ENCODE results near the gene ELOA. TPM values are rescaled to one million over a fixed set of nuclear protein-coding genes. Genes with fewer than 3 reads are reported as not detected.
"Not testable (repeated sequence)": the region's sequence is repeated elsewhere in the genome, so short reads cannot be mapped to it uniquely, and the experiment has no call there.

ELOA gene
- total RNA-seq, 1 experiment from 2014 or later = 65.9 TPM

DNA sequence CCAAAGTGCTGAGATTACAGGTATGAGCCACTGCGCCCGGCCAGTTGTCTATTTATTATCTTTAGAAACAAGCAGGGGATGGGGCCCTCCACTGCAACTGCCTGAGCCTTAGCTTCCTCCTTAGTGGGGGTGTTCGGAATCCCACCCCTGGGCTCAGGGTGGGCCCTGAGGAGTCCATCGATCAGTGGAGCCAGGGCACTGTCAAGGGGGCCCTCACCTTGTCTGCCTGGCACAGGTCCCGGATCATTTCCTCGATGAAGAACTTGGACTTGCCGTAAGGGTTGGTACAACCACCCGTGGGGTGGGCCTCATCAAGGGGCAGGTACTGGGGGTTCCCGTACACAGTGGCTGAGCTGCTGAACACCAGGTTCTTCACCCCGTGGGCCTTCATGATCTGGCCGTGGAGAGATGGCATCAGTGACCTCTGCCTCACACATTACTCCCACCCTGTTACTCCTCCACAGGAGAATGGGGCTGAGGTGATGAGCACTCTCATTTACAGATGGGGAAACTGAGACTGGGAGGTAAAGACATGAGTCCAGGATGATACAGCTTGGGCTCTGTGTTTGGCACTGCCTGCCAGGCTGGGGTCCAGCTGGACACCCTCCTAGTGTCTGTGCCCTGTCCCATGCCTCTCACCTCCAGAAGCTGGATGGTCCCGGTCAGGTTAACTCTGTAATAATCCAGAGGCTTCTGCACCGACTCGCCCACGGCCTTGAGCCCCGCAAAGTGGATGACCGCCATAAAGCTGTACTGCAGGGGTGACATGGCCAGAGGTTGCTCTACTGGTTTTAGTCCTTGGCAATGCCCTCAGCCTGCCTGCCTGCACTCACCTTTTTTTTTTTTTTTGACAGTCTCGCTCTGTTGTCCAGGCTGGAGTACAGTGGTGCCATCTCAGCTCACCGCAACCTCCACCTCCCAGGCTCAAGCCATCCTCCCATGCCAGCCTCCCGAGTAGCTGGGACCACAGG is 54.5 kb downstream of the ELOA start:
- no peak for DNase-seq
- Histone ChIP-seq H3K27ac (no peak overlapping the region), H3K4me1 (peaks cover 8% of the 10 kb centered on the region), H3K27me3 (no peaks in the 10 kb centered on the region; the same call in 1 of the 2 replicates), H3K4me3 (no peak overlapping the region), H3K36me3 (peaks cover 7% of the 10 kb centered on the region; the same call in 1 of the 2 replicates), H3K9me3 (replicated peaks) (no peaks in the 10 kb centered on the region)

DNA sequence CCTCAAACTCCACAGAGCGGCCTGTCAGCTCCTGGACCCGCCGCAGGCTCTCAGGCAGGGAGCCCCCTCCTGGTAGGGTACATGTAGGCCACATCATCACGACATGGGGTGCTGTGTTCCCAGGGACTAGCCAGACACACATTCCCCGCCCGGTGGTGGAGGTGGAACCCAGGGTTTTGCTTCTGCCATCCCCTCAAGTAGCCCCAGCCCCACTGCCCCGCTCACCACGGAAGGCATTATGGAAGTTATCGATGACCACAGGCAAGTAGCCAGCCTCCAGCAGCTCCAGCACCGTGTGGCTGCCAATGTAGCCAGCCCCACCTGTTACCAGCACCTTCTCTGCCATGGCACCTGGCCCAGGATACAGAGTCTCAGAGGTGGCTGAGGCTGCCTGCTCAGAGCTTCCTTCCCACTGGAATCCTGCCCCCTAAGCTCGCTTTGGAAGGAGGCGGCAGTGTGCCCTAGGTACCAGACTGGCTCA is 55.4 kb downstream of the ELOA start:
- Histone ChIP-seq H3K4me3 (no peak overlapping the region), H3K27me3 (no peaks in the 10 kb centered on the region; the same call in 1 of the 2 replicates), H3K27ac (no peak overlapping the region), H3K36me3 (peaks cover 7% of the 10 kb centered on the region; the same call in 1 of the 2 replicates), H3K4me1 (peaks cover 8% of the 10 kb centered on the region), H3K9me3 (replicated peaks) (no peaks in the 10 kb centered on the region)
- DNase-seq = no peak

- peak overlapping the region; percentile 16; the same call in 1 of the 2 replicates for H3K27ac ChIP-seq
- peak overlapping the region; percentile 70 for H3K4me3 ChIP-seq
- peaks cover 8% of the 10 kb centered on the region for H3K4me1 ChIP-seq
- no peaks in the 10 kb centered on the region for H3K9me3 ChIP-seq (replicated peaks)
- no peak for DNase-seq
- no peaks in the 10 kb centered on the region; the same call in 1 of the 2 replicates for H3K27me3 ChIP-seq
- peaks cover 7% of the 10 kb centered on the region; the same call in 1 of the 2 replicates for H3K36me3 ChIP-seq
These were observed 55.9 kb downstream of the ELOA start for GRCh38 chr1:23799255-23799569.

DNA sequence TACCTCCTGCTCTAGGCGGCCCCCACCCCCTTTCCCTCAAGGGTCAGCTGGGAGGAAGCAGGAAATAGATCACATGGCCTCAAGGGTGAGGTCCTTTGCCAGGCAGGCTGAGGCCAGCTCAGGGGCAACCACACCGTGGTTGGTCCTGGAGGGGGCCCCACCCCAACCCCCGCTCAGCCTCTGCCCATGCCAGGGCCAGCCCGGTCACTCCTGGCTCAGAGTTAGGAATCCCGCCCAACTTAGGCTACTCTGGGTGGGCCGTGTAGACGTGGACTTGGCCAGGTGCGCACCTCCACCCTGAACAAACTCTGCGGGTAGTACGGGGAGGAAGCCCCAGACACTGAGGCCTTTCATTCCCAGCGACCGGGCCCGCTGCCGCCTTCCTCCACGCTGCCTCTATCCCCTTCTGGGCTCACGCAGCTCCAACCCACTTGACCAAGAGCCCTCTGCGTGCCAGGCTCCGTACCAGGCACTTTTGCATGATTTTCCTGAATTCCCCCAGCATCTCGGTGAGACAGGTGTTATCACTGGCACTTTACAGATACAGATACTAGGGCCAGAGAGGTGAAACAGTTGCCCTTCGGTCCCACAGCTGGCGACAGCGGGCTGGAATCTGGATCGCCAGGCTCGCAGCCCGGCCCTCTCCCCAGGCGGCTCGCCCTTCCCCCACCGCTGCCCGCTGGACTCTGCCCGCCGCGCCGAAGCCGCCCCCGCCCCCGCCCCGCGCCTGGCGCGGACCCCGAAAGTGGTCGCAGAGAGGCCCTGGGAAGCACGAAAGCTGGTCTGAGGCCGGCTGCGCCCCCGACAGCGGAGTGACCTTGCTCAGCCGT is 56.5 kb downstream of the ELOA start:
- H3K27me3 ChIP-seq = no peaks in the 10 kb centered on the region; the same call in 1 of the 2 replicates
- peaks cover 7% of the 10 kb centered on the region; the same call in 1 of the 2 replicates for H3K36me3 ChIP-seq
- DNase-seq = peak; percentile 38 to 41
- H3K4me1 ChIP-seq = peaks cover 8% of the 10 kb centered on the region
- H3K9me3 ChIP-seq (replicated peaks) = no peaks in the 10 kb centered on the region
- H3K27ac ChIP-seq = peak overlapping the region; percentile 16
- peak overlapping the region; percentile 70 for H3K4me3 ChIP-seq

- DNase-seq = peak; percentile 97 to 98
- no peaks in the 10 kb centered on the region; the same call in 1 of the 2 replicates for H3K27me3 ChIP-seq
These were observed 57.4 kb downstream of the ELOA start, which contains the start of gene GALE for GRCh38 chr1:23800400-23801337. Gene GALE, minus strand, starts transcription at chr1:23800754. Its CDS starts 1,747 bp downstream, at chr1:23799007.

DNA sequence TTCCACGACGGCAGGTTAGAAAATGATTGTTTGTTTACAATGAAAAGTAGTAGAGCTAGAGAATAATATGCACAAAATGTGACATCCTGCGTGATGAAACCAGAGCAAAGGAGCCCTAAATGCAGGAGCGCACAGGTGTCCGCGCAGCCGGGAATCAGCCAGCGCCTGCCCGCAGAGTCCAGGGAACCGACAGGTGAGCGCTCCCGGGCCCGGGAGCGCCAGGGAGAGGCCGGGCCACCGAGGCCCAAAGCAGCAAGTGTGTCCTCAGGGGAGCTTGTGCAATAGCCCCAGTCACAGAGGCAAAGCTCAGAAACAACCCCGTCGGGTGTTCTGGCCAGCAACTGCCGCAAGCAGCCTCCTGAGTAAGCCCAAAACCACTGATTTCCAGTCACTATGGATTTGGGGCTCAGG is 58.1 kb downstream of the ELOA start:
- DNase-seq = no peak
- Histone ChIP-seq H3K27ac (no peak overlapping the region), H3K27me3 (no peaks in the 10 kb centered on the region; the same call in 1 of the 2 replicates), H3K9me3 (replicated peaks) (no peaks in the 10 kb centered on the region), H3K36me3 (peaks cover 7% of the 10 kb centered on the region; the same call in 1 of the 2 replicates), H3K4me3 (peak overlapping the region; percentile 70), H3K4me1 (peaks cover 8% of the 10 kb centered on the region)

More at GRCh38 chr1:23800400-23801337, 57.4 kb downstream of the ELOA start, which contains the start of gene GALE:
- H3K27ac ChIP-seq = peak within 1 kb of the TSS; percentile 16
- peaks cover 7% of the 10 kb centered on the region; the same call in 1 of the 2 replicates for H3K36me3 ChIP-seq
- peaks cover 8% of the 10 kb centered on the region for H3K4me1 ChIP-seq
- peak within 1 kb of the TSS; percentile 70 for H3K4me3 ChIP-seq
- H3K9me3 ChIP-seq (replicated peaks) = no peaks in the 10 kb centered on the region

GRCh38 chr1:23801876-23802275 is 58.6 kb downstream of the ELOA start:
- peaks cover 8% of the 10 kb centered on the region for H3K4me1 ChIP-seq
- H3K4me3 ChIP-seq = no peak overlapping the region
- no peaks in the 10 kb centered on the region; the same call in 1 of the 2 replicates for H3K27me3 ChIP-seq

GRCh38 chr1:23802809-23803342 is 59.6 kb downstream of the ELOA start:
- not testable (repeated sequence) for H3K27me3 ChIP-seq; H3K9me3 ChIP-seq (replicated peaks); DNase-seq; H3K4me3 ChIP-seq; H3K27ac ChIP-seq; H3K4me1 ChIP-seq; H3K36me3 ChIP-seq

More at GRCh38 chr1:23801876-23802275, 58.6 kb downstream of the ELOA start:
- no peak overlapping the region for H3K27ac ChIP-seq
- peaks cover 7% of the 10 kb centered on the region; the same call in 1 of the 2 replicates for H3K36me3 ChIP-seq
- no peaks in the 10 kb centered on the region for H3K9me3 ChIP-seq (replicated peaks)
- DNase-seq = no peak

DNA sequence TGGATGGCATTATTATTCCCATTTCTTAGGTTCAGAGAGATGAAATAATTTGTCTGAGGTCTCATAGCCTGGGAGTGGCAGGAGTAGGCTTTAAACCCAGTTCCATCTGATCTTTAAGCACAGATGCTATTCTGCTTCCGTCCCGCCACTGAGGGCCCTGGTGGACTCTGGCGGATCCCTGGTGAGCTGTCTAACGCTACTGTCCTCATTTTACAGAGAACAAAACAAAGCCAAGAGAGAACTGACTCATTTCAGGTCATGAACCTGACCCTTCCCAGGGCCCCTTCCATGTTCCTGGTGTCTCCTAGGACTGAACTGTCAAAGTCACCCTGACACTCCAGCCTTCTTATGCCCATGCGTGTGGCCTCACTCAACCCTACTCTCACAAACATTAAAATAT is 60.4 kb downstream of the ELOA start:
- Histone ChIP-seq H3K4me3 (no peak overlapping the region), H3K4me1 (peaks cover 8% of the 10 kb centered on the region), H3K27ac (no peak overlapping the region), H3K9me3 (replicated peaks) (no peaks in the 10 kb centered on the region), H3K36me3 (no peaks in the 10 kb centered on the region), H3K27me3 (no peaks in the 10 kb centered on the region; the same call in 1 of the 2 replicates)
- no peak for DNase-seq

- H3K27me3 ChIP-seq = no peaks in the 10 kb centered on the region; the same call in 1 of the 2 replicates
- H3K4me1 ChIP-seq = peaks cover 5% of the 10 kb centered on the region
- no peaks in the 10 kb centered on the region for H3K9me3 ChIP-seq (replicated peaks)
- H3K27ac ChIP-seq = no peak overlapping the region
- DNase-seq = no peak
- no peaks in the 10 kb centered on the region for H3K36me3 ChIP-seq
- no peak overlapping the region for H3K4me3 ChIP-seq
These were observed 61.0 kb downstream of the ELOA start for GRCh38 chr1:23804183-23804835.

GRCh38 chr1:23805025-23805424 is 61.8 kb downstream of the ELOA start:
- Histone ChIP-seq H3K36me3 (no peaks in the 10 kb centered on the region), H3K4me3 (no peak overlapping the region), H3K4me1 (no peaks in the 10 kb centered on the region), H3K27ac (no peak overlapping the region), H3K27me3 (no peaks in the 10 kb centered on the region; the same call in 1 of the 2 replicates), H3K9me3 (replicated peaks) (no peaks in the 10 kb centered on the region)
- DNase-seq = no peak

GRCh38 chr1:23806280-23806679 is 63.0 kb downstream of the ELOA start:
- Histone ChIP-seq H3K27ac (no peak overlapping the region), H3K9me3 (replicated peaks) (no peaks in the 10 kb centered on the region), H3K27me3 (no peaks in the 10 kb centered on the region; the same call in 1 of the 2 replicates), H3K36me3 (no peaks in the 10 kb centered on the region), H3K4me1 (no peaks in the 10 kb centered on the region), H3K4me3 (no peak overlapping the region)
- DNase-seq = no peak

- H3K4me3 ChIP-seq = no peak overlapping the region
- DNase-seq = no peak
- no peaks in the 10 kb centered on the region for H3K9me3 ChIP-seq (replicated peaks)
- H3K27ac ChIP-seq = no peak overlapping the region
- no peaks in the 10 kb centered on the region for H3K4me1 ChIP-seq
- no peaks in the 10 kb centered on the region for H3K36me3 ChIP-seq
- no peaks in the 10 kb centered on the region for H3K27me3 ChIP-seq
These were observed 64.2 kb downstream of the ELOA start for GRCh38 chr1:23807453-23807852.

Data from SJCRH30 (cell line).